ENCODE results near the gene ELMO3.

Gene ELMO3

GRCh38 chr16:67163164-67163998 lies 35.5 kb upstream of the ELMO3 start:
- no peak for DNase-seq (ENCODE audit: low read depth in 2 of 2)

- DNase-seq (ENCODE audit: low read depth in 2 of 2), result no peak
These were observed 34.9 kb upstream of the ELMO3 start for GRCh38 chr16:67163999-67164558.

DNA sequence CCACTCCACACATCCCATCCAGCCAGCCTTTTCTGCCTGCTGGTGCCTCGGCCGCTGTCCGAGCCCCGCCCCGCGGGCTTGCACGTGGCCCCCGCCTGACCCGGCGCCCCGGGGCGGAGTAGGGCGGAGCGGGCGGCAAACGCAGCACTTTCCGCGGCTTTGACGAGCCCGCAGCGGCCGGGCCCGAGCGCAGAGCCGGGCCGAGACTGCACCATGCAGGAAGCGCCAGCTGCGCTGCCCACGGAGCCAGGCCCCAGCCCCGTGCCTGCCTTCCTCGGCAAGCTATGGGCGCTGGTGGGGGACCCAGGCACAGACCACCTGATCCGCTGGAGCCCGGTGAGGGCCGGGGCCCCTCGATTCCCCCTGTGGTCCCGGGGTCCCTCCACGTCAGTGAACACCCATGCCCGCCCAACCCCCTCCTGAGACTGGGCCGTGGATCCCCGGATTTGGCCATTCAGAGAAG lies 34.3 kb upstream of the ELMO3 start, which contains the start of gene HSF4:
Gene HSF4 (plus strand): TSS at position 147 of the 463 bp plus-strand sequence. CDS start 67 bp downstream, at position 214.
- no peak for DNase-seq (ENCODE audit: low read depth in 2 of 2)

DNA sequence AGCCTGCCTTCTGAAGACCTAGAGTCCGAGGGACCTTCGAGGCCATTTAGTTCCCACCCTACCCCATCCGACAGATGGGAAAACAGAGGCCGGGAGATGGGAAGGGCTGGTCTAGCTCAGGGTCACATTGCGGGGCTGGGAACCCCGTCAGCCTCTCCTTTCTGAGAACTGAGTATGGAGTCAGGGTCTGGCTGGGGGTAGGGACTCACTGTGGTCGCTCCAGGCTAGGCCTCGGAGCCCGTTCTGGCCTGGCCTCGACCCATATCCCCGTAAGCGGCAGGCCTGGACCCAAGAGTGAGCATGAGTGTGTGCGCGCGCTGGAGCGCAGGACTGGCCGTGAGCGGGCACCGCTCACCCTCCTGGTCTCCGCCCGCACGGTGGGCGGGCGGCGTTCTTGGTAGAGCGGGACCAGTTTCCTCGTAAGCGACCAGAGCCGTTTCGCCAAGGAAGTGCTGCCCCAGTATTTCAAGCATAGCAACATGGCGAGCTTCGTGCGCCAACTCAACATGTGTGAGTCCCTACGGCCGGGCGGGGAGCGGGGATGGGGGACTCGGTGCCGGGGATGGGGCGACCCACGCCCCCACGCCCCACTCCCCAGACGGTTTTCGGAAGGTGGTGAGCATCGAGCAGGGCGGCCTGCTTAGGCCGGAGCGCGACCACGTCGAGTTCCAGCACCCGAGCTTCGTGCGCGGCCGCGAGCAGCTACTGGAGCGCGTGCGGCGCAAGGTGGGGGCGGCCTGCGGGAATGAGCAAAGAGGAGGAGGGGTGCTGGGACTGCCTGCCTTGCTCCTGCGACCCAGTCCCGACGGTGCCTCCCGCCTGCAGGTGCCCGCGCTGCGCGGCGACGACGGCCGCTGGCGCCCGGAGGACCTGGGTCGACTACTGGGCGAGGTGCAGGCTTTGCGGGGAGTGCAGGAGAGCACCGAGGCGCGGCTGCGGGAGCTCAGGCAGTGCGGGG lies 33.5 kb upstream of the ELMO3 start:
- no peak for DNase-seq (ENCODE audit: low read depth in 2 of 2)

DNA sequence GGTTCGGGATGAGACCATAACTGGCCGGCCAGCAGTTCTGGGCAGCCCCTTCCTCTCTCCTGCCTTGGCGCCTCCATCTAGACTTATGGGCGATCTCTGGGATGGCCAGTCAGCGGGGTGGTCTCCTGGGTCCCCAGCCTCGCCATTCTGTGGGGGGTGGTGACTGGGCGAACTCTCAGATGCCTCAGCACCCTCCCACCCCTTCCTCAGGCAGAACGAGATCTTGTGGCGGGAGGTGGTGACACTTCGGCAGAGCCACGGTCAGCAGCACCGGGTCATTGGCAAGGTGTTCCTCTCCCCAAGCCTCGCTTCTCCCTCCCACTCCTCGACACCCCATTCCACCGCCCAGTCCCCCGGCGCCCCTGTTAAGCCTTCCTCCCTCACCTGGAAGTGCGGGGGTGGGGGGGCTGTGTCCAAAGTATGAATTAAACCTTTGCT lies 32.8 kb upstream of the ELMO3 start:
- DNase-seq (ENCODE audit: low read depth in 2 of 2), result no peak

DNA sequence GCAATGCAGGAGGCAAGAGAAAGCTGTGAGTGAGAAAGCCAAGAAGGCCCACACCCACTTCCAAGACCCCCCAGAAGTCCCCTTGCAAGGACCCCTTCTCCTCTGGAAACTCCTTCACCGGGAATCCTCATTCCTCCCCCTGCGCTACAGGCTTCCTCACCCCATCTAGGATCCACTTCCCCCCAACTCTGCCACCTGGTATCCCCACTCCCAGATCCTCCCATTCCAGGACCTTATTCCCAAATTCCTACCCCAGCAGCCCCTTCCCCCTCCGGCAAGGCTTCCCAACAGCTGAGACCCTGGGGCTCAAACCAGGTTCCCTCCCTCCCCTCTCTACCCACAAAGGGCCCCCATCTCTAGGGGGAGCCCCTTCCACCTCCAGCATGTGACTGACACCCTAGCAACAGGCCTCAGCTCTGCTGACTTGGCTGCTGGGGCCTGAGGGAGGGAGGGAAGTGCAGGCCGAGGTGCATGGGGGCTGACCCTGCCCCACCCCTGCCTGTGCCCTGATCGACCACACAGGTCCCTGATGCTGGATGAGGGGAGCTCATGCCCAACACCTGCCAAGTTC lies 32.2 kb upstream of the ELMO3 start:
- DNase-seq (ENCODE audit: low read depth in 2 of 2), result no peak

DNA sequence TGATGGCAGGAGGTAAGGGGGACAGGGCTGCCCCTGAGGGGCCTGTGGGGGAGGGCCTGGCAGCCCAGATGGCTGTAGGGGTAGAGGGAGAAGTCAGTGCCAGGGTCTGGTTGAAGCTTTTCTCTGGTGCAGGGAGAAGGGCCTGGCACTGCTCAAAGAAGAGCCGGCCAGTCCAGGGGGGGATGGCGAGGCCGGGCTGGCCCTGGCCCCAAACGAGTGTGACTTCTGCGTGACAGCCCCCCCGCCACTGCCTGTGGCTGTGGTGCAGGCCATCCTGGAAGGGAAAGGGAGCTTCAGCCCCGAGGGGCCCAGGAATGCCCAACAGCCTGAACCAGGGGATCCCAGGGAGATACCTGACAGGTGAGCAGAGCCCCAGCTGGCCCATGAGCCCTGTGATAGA lies 31.3 kb upstream of the ELMO3 start:
- DNase-seq (ENCODE audit: low read depth in 2 of 2), result no peak

- no peak for DNase-seq (ENCODE audit: low read depth in 2 of 2)
These were observed 29.9 kb upstream of the ELMO3 start for GRCh38 chr16:67169011-67169451.

DNA sequence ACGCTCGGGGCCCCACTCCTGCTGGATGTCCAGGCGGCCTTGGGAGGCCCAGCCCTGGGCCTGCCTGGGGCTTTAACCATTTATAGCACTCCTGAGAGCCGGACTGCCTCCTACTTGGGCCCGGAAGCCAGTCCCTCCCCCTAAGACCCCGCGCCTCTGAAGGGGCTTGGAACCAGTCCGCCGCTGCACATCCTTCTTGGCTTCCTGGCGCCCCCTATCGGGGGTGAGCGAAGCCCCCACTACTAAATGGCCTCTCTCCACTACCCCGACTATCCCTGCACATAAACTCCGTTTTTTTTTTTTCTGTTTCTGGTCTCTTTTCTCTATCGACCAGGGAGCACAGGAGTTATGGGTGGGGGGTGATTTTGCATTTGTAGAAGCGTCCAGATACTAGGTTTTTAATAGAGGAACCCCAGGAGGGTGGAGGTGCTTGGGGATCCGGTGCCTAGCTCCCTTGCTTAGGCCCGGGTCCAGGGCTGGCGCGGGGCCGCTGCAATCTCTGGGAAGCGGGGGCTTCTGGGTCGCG lies 29.2 kb upstream of the ELMO3 start:
- DNase-seq (ENCODE audit: low read depth in 2 of 2), result no peak

GRCh38 chr16:67170168-67170948 lies 28.6 kb upstream of the ELMO3 start, which contains the start of gene NOL3:
Gene NOL3, plus strand, starts transcription at chr16:67170538.
- DNase-seq (ENCODE audit: low read depth in 2 of 2), result peak; percentile 64 to 69

GRCh38 chr16:67170949-67171649 lies 27.8 kb upstream of the ELMO3 start:
- no peak for DNase-seq (ENCODE audit: low read depth in 2 of 2)

DNA sequence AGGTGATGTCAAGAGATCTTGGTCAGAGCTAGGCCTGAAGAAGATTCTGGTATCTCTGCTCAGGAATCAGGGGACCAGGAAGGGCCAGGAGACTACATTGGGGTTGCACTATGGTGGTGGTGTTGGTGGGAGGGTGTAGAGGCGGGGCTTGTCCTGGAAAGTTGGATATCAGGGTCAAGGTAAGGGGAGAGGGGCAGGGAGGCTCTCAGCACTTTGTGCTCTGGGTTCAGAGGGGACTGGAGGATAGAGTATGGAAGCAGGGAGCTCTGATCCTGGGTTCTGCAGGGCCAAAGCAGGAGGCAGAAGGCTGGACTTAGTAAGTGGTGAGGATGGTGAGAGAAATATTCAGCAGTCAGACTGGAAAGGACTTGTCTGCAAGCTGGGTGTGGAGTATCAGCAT lies 25.6 kb upstream of the ELMO3 start:
- no peak for DNase-seq (ENCODE audit: low read depth in 2 of 2)

DNA sequence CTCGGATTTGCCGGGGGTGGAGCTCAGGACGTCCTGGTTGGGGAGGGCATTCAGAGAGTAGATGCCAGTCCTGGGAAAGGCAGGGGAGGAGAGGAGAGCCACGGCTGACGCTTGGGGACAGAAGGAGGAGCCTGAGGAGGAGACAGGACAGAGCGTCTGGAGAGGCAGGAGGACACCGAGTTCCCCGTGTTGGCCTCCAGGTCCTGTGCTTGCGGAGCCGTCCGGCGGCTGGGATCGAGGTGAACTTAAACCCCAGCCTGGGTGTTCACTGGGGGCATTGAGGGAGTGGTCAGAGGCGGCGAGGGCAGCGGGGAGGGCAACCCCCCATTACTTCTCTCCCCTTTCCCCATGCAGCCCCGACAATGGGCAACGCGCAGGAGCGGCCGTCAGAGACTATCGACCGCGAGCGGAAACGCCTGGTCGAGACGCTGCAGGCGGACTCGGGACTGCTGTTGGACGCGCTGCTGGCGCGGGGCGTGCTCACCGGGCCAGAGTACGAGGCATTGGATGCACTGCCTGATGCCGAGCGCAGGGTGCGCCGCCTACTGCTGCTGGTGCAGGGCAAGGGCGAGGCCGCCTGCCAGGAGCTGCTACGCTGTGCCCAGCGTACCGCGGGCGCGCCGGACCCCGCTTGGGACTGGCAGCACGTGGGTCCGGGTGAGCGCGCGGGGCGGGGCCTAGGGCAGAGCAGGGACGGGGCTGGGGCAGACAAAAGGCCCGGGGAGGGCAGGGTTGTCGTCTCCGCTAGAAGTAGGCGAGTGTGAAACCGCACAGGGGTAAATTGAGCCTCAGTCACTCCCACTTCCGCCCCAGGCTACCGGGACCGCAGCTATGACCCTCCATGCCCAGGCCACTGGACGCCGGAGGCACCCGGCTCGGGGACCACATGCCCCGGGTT lies 24.9 kb upstream of the ELMO3 start:
- no peak for DNase-seq (ENCODE audit: low read depth in 2 of 2)

GRCh38 chr16:67174706-67175231 lies 24.2 kb upstream of the ELMO3 start:
- no peak for DNase-seq (ENCODE audit: low read depth in 2 of 2)

- no peak for DNase-seq (ENCODE audit: low read depth in 2 of 2)
These were observed 22.3 kb upstream of the ELMO3 start for GRCh38 chr16:67176662-67177061.

DNA sequence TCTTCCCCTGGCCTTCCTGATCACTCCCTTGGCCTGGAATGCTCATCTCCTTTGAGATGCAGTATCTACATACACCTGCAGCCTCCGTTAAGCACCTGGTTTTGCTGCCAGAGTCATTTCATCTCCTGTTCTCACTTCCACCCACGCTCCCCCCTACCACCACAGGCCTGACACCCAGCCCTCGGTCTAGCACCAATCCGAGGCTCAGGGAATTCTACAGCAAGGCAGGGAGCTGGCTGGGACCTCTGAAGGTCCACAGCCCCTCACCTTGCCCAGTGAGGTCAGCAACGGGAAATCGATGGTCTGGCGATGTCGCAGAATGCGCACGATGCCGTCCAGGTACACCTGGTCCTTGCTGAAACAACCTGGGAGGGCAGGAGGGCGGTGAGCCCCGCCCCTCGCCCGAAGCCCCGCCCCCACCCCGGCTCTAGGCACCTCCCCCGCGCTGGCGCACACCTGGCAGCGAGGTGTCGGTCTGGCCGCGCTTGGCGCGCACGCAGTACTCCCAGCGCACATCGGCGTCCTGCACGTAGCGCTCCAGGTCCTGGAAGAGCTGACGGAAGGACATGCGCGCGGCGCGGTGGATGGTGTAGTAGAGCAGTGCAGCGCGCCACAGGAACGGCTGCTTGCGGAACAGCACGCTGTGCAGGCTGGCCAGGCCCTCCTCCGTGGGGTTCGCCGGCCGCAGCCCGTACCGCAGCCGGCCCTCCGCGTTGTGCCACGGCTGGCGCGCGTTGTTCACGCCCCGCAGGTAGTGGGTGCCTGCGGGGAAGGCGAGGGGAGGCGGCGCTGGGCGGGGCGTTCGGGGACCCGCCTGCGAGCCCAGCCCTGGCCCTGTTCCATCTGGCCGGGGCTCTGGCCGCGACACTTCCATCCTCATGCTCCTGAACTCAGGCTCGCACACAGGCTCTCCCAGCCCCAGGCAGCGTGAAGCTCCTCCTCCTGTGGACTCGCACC lies 20.9 kb upstream of the ELMO3 start:
- no peak for DNase-seq (ENCODE audit: low read depth in 2 of 2)

DNA sequence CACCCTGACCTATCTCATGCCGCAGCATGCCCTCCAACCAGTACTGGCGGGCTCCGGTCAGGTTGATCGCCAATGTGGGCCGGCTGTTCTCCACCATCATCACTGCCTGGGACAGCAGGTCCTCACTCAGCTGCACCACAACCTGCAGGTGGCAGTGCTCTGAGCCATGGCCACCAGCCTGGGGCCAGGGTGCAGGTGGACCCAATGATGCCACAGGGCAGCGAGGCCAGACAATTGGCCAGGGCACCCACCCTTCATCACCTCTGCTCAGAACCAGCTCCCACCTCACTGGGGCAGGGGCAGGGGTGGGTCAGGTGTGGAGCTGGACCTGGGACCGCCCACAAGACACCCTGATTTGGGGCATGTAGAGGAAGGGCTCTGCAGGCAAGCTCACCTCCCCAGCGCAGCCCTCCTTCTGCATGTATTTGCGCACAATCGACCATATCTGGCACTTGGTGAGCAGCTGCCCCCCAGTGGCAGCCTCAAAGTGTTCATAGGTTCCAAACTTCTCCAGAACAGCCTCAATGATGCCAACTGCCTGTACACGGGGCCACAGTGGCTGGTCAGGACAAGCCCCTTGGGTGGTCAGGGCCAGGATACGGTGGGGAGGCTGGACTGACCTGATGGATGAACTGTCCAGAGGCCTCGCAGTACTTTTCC lies 19.4 kb upstream of the ELMO3 start:
- DNase-seq (ENCODE audit: low read depth in 2 of 2), result no peak

Measured in fibroblast of skin of left biceps (primary cell).